ENCODE results near the gene ELP4.

ELP4 gene

DNA sequence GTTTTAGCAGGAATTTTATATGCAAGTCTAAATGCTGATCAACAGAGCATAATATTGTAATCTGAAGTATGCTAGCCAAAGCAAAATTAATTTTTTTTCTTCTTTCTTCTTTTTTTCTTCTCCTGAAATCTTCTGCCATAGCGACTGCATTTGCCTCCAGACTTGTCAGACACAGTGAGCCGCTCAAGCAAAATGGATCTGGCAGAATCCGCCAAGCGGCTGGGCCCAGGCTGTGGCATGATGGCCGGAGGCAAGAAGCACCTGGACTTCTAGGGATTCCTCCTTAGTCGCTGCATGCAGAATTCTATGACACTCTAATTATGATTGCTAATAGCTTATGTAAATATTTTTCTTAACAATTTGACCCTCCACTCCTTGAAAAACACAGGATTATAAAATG, 273.7 kb downstream of the ELP4 start:
- no peak for DNase-seq

DNA sequence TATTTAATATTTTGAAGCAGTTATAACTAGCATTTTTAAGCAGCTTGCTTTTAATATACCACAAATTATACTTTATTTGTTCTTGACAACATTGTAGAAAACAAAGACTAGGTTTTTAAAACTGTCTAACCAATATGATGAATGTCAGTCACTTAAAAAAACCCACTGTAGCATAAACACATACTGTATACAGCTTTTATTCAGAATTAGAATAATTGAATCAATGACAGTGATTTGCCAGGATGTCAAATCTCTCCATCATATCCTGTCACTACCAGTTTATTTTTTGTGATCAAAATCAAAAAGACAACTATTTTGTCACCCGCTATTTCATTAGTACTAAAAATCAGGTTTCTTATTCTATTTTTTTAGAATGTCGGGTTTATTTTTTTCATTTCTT, 275.0 kb downstream of the ELP4 start:
- no peak for DNase-seq

DNA sequence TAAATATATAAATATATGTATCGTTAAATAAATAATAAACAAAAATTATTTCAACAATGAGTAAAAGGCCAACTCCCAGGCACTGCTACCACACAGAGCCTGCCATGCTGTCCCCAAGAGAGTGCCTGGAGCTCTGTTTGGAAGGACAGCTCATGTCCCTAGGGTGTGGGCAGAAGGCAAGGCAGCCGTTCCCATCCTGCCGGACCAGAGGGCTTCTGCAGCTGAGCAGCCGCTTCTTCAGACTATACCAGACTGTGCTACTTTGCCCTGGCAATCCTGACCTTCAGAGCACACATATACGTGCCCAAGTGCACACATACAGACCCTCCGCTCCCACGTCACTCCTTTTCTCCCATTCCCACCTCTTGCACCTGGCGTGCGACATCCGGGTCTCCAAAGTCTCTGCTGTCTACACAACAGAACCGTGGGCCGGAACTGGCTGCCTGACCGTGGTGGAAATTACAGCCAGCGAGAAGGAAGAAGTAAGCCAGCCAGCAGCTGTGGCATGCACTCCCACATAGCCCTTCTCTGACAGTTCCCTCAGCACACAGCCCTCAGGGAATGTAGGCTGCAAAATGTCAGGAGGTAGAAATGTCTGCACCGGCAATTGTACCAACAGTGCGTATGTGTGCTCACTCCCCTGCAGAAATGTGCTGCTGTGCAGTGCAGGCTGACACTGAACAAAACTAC, 277.6 kb downstream of the ELP4 start:
- no peak for DNase-seq

DNA sequence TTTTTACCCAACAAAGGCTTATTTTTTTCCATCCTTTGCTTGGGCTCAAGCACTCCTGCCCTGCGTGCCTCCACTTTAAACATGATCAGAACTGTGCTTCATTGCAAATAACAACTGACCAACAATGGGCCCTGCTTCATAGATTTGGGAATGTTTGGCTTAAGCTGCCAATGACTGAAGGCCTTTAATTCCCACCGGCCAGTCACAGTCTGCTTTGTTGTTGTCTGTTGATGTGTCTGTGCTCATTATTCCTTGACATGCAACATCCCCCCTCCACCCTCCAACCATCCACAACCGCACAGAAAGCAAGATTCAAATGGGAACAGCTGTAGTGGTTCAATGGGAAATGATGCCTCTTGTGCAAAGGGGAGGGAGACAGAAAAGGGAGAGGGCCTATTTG, 278.5 kb downstream of the ELP4 start:
- no peak for DNase-seq

DNA sequence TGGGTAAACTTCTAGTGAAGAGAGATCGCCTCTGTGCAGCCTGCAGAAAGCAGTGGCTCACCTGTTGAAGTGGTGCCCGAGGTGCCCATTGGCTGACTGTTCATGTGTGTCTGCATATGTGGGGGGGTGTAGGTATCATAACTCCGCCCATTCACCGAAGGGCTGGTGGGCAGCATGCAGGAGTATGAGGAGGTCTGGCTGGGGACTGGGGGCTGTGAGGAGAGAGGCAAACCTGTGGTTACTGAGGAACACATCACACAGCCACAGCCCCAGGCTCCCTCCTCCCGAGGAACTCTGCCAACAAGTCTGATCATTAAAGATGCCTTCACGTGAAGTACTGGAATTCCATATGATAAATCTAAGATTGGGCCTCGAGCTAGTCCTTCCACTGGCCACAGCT, 281.1 kb downstream of the ELP4 start:
- no peak for DNase-seq

- no peak for DNase-seq
These were observed 282.5 kb downstream of the ELP4 start for GRCh38 chr11:31792036-31792435.

DNA sequence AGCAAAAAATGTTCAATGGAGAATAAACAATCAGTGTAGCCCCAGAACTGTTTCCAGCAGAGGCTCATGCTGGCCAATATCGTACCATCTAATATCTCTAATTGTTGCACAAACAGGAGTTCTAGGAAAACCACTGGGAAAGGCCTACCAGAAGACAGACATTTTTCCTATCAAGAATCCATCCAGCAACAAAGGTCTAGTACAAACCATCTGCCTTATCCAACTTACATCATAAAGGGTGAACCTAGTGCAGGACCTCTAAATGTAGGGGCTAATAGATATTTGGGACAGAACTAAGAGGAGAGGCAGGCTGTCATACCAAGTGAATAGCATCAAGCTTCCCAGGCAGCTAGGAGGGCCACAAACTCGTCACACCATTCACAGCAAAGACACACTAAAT, 282.9 kb downstream of the ELP4 start:
- no peak for DNase-seq

GRCh38 chr11:31793264-31793663, 283.7 kb downstream of the ELP4 start:
- DNase-seq: no peak

- no peak for DNase-seq
These were observed 285.0 kb downstream of the ELP4 start for GRCh38 chr11:31794548-31794947.

DNA sequence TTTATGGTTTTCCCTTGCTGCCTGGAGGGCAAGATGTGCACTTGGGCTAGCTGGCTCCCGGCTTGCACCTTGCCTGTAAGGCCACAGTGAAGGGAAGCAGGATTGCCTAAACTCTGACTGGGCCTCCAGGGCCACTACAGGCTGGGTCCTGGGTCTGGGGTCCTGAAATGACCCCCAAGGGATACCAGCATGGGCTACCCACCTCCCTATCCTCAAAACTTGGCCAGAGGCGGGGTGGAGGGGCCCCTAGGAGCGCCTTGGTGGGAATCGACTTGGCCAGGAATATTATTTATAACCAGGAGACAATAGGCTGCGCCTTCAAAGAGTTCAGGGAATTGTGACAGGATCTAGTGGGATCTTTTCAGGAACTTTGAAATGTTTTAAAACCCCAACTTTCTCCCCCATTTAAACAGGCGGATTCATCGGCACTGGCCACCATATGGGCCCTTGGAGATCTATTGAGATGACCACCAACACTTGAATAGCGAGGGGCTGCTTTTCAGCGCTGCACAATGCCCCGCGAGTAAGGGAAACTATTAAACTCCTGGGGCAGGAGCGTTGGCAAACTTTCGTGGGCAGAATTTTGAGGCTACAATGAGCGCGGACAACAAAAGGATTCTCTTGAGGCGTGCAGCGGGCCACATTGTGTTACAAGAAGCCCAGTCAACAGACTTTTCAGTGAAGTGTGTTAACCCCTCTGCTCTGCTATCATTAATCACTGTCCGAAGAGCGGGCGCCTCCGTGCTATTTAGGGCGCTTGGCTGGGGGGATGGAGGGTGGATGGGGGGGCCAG, 286.3 kb downstream of the ELP4 start:
- DNase-seq: no peak

DNA sequence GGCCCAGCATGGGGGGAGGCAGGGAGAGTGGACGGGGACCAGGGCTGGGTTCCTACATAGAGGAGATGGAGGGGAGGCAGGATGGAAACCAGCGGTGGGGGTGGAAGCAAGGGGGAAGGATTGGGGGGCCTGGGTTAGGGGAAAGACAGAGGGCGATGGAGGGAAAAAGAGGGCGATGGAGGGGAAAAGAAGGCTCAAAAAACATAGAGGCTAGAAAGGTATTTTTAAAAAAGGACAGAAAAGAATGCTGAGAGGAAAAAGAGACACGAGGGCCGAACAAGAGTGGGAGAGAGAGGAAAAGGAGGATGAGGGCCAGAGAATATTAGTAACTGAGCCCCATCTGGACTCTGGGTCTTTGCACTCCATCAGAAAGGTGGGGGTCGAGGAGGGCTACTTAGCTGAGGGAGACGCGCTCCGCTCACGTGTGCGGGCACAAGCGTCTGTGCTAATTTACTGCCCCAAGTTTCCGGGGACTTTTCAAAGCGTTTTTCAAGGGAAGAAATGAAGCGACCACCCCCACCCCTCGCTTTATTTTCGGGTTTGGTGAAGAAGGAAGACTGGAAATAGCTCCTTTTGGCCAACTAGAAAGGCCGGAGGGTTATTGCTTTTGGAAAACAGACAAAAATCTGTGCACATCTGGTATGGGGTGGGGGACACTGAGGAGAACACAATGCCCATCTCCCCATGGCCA, 287.1 kb downstream of the ELP4 start:
- DNase-seq: no peak

DNA sequence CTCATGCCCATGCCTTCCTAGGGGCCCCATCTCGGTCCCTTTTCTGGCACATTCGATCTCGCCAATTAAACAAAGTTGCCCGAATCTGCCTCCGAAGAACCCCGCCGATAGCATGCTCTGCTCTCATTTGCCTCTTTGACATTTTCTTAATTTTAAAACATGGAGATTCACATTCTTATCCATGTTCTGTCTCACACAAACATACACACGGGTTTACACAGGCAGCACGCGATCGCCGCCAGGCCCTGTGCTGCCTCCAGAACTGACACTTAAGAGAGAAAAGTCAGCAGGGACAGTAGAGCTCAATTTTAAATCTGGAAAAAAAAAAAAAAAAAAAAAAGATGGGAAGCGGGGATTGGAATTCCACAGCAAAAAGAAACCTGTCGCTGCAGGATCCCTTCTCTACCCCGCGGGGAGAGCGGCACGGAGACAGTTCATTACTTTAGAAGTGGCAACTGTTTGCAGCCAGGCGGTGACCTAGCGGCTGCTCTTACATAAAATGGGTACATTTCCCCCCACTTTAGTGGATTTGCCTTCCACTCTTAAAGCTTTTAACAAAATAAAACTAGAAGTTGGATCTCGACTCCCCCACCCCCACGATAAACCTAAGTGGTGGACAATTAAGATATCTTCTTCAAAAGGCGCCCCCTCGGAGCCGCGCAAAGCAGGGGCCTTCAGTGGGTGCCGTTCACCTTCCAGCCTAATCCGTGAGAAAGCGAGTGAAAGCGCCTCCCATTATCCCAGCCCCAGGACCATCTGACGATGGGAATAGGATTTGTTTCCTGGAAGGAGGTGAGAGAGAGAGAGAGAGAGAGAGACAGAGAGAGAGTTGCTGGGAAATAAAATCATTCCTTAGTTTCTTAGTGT, 287.9 kb downstream of the ELP4 start:
- DNase-seq: no peak

- DNase-seq: no peak
These were observed 288.5 kb downstream of the ELP4 start for GRCh38 chr11:31798057-31798553.

- DNase-seq: no peak
These were observed 289.2 kb downstream of the ELP4 start for GRCh38 chr11:31798554-31799434.

- no peak for DNase-seq
These were observed 290.1 kb downstream of the ELP4 start for GRCh38 chr11:31799435-31800397.

DNA sequence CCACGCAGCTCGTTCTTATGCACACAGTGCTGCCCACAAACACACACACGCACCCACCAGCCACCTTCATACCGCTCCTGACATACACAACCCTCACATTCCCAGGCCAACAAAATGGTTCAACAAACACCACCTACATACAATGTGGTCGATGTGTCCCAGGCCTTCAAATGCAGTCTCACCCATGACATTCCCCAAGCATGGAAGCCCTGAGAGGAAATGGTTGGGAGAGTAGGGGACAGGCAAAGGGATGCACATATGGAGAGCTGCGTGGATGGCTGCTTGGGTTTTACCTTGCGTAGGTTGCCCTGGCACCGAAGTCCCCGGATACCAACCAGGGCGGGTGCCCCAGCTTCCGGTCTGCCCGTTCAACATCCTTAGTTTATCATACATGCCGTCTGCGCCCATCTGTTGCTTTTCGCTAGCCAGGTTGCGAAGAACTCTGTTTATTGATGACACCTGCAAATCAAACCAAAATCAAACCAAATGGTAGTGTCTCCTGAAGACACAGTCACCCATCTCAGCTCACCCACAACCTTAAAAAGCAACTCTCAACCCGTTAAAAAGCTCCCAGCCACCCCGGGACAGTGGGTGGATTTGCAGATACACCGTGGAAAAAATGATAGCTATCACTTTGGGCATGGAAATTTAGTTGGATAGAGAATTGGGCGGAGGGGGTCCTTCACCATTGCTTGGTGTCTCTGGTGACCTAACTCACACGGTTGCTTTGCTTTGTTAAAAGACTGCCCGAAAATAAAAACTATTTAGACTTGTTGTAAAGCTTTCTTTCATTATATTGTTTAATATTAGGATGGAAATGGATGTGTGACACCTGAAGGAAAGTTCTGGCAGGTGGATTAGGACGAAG, 291.1 kb downstream of the ELP4 start:
- DNase-seq: no peak

- no peak for DNase-seq
These were observed 291.7 kb downstream of the ELP4 start for GRCh38 chr11:31801298-31801702.

GRCh38 chr11:31802000-31802551, 292.5 kb downstream of the ELP4 start:
- DNase-seq: no peak

GRCh38 chr11:31802609-31802989, 293.0 kb downstream of the ELP4 start:
- no peak for DNase-seq
